GM21447 (cell line): Measurements from ENCODE around the gene VPS25.

Source experiments
- ATAC-seq: cut with Tn5 transposase; IDR thresholded peaks from one replicate; pipeline ENCODE4 v1.9.1; 2021; ENCODE audit not compliant: unreplicated experiment

VPS25 gene

GRCh38 chr17:42795061-42795460, 21.8 kb downstream of the VPS25 start:
- no peak for ATAC-seq

GRCh38 chr17:42795465-42795864, 22.2 kb downstream of the VPS25 start:
- no peak for ATAC-seq

GRCh38 chr17:42796066-42796758, 23.0 kb downstream of the VPS25 start:
- ATAC-seq, result no peak

GRCh38 chr17:42797067-42798007, 24.1 kb downstream of the VPS25 start:
- no peak for ATAC-seq

GRCh38 chr17:42798011-42798382, 24.7 kb downstream of the VPS25 start:
- ATAC-seq, result no peak

GRCh38 chr17:42798383-42799380, 25.4 kb downstream of the VPS25 start, which contains the start of the genes CNTD1 and COA3:
Gene CNTD1 (plus strand): TSS chr17:42798861. CDS start chr17:42799068, 207 bp downstream.
Gene COA3 (minus strand): TSS chr17:42798704. CDS start chr17:42798681, 23 bp downstream.
- ATAC-seq, result peak; percentile 85

- ATAC-seq, result no peak
Measured at GRCh38 chr17:42803074-42803883, 30.0 kb downstream of the VPS25 start.

- ATAC-seq, result no peak
Measured at GRCh38 chr17:42804918-42805367, 31.7 kb downstream of the VPS25 start.

- no peak for ATAC-seq
Measured at GRCh38 chr17:42806249-42806648, 33.0 kb downstream of the VPS25 start.

GRCh38 chr17:42809250-42809649, 36.0 kb downstream of the VPS25 start:
- ATAC-seq, result no peak

GRCh38 chr17:42814633-42815399, 41.6 kb downstream of the VPS25 start:
- ATAC-seq, result no peak

- ATAC-seq, result no peak
Measured at GRCh38 chr17:42817866-42818265, 44.6 kb downstream of the VPS25 start.

- no peak for ATAC-seq
Measured at GRCh38 chr17:42818379-42818778, 45.1 kb downstream of the VPS25 start.

- ATAC-seq, result no peak
Measured at GRCh38 chr17:42819939-42820535, 46.8 kb downstream of the VPS25 start.

- ATAC-seq, result no peak
Measured at GRCh38 chr17:42821176-42821575, 47.9 kb downstream of the VPS25 start.

GRCh38 chr17:42827472-42827871, 54.2 kb downstream of the VPS25 start:
- ATAC-seq, result no peak
